ENCODE results near the gene ALDH2. TPM values are rescaled to one million over a fixed set of nuclear protein-coding genes. Genes with fewer than 3 reads are reported as not detected.

The ALDH2 gene
- total and polyA plus RNA-seq, 2 of the 8 experiments (the other 6 are each of a cell fraction or from before 2014, with no cell fraction given), result 25.4 to 43.8 TPM

DNA sequence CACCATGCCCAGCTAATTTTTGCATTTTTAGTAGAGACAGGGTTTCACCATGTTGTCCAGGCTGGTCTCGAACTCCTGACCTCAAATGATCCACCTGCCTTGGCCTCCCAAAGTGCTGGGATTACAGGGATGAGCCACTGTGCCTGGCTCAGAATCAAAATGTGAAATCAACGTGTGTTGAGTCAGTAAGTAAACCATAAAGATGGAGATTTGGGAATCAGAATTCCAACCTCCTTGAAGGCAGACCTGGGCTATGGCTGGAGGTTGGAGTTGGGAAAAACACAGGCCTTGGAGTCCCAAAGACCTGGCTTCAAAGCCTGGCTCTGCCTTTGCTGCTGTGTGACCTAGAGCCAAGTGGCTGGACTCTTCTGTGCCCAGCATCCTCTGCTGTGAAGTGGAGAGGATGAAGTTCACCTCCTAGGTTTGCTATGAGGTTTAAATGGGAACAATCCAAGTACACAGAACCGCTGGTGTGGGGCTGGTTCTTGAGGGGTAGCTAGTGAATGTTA is 10.2 kb downstream of the ALDH2 start (continued):
- TF ChIP-seq, protein P1, sequence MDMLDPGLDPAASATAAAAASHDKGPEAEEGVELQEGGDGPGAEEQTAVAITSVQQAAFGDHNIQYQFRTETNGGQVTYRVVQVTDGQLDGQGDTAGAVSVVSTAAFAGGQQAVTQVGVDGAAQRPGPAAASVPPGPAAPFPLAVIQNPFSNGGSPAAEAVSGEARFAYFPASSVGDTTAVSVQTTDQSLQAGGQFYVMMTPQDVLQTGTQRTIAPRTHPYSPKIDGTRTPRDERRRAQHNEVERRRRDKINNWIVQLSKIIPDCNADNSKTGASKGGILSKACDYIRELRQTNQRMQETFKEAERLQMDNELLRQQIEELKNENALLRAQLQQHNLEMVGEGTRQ (IDR thresholded peaks at IDR 0.05; ENCODE audit: low read length), result no peak
- TF ChIP-seq ATF3 (IDR thresholded peaks at IDR 0.05; ENCODE audit: insufficient read depth, low read depth, low read length) (no peak), TBP (IDR thresholded peaks at IDR 0.05; ENCODE audit: low read depth, low read length) (no peak)
